GM19240 (cell line): ENCODE measurements around the gene RPS29.
"Not testable (repeated sequence)": the region's sequence is repeated elsewhere in the genome, so short reads cannot be mapped to it uniquely, and the experiment has no call there.

Source experiments
- DNase-seq: peaks from one replicate; pipeline ENCODE4 v3.0.0; 2011; ENCODE audit warnings: low spot score; ENCODE audit not compliant: insufficient read length

RPS29 gene

GRCh38 chr14:49585803-49586672, at the start of gene RPS29:
TSS of gene RPS29 (minus strand) at chr14:49586380. CDS start at chr14:49586346, 34 bp downstream.
- peak; percentile 64 for DNase-seq

DNA sequence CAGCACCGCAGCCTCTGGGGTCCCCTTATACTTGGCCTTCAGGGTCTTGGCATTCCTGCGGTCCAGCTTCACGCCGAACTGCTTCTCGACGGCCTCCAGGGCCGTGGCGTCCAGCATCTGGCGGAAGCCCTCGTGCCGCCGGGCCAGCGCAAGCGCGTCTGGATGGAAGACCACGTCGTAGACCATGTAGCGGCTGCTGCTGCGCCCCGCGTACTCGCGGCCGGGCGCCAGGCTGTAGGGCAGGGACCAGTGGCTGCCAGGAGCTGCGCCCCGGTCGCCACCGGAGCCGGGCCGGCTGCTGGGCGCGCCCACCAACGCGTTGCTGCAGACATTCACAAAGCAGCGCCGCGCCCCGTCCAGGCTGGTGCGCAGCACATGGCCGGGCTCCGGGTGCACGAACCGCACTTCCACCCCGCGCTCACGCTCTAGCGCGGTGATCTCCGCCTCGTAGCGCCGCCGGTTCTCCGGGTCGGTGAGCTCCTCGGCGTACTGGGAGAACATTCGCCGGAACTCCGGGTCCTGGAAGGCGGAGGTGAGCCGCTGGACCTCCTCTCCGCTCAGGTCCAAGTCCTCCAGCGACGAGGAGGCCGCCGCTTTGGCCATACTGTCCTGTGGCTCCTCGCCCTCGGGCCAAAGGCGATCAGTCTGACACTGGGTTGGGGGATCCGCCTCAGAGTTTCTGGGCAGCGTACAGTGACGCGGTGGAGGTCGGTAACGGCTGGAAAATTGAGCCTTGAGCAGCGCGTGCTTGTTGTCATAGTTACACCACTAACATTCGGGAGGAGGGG, 48.6 kb upstream of the RPS29 start, which contains the start of gene DNAAF2:
Gene DNAAF2 (minus strand): TSS at position 698 of the 788 bp plus-strand sequence. CDS start 95 bp downstream, at position 603.
- no peak for DNase-seq

DNA sequence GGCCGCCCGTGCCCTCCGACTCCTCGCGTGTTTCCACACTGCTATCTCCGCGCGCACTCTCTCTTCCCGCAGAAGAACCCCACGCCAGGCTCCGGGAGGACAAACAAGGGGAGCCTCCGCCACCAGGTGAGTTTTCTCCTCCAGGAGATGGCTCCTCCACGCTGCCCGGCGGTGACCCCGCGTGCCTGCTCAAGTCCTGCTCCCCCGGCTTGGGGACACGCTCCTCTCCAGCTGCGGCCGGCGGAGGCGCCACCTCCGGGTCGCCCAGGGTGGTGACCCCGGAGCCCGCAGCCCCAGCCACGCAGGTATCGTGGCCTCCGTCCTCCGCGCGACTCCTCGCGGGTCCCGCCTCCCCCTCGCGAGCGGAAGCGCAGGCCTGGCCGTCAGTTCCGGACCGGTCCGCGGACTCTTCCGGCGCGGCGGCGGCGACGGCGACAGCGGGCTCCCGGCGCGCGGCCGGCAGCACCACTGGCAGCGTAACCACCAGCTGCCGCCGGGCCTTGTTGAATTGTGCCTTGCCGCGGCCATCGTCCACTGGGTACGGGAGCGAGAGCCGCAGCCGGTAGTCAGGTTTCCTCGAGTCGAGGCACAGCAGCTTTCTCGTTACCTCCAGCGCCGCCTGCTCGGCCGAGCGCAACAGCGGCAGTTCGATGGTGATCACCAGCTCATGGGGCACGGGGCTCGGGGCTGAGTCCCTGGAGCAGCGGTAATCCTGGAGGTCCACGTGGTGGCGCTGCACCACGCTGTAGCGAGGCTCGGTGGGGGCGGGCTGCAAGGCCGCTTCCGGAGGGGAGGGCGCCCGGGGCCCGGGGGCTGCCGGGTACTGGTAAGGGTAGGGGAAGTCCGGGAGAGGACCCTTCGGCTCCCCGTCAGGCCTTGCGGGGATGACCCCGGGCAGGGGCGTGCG, 47.7 kb upstream of the RPS29 start:
- DNase-seq: peak; percentile 55

DNA sequence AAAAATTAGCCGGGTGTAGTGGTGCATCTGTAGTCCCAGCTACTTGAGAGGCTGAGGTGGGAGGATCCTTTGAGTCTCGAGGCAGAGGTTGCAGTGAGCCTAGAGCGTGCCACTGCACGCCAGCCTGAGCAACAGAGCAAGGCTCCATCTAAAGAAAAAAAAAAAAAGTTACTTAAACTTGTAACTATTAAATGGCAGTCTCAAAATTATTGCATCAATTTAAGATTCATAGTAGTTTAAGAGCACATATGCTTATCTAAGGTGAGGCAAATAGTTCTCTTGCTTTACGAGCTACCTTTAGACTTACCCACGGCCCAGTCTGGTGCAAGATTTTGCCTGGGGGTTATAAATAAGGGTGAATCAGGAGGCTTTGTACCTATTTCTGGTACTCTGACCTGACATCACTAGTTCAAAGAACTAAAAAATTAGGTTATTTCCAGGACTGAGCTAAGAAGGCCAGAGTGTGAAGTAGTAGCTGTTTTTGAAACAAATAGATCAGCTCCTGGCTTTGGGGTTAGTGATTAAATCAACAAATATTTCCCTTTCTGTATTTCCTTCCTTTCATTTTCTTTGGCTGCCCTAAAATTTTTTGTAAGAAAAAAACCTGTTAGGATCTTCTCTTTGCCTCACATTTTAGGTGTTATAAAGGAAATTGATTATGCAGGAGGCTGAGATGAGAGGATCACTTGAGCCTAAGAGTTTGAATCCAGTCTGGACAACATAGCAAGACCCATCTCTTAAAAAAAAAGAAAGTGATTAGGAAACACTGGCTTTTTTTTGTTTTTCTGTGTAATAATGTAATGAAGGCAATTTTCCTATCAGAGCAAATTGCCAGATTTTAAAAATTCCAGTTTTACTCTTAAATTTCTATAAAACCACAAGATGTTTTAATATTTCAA, 38.0 kb upstream of the RPS29 start:
- DNase-seq: no peak

GRCh38 chr14:49623387-49623786, 37.2 kb upstream of the RPS29 start:
- no peak for DNase-seq

- no peak for DNase-seq
These were observed 35.9 kb upstream of the RPS29 start for GRCh38 chr14:49622022-49622607.

GRCh38 chr14:49621114-49621881, 35.1 kb upstream of the RPS29 start:
- DNase-seq: no peak

DNA sequence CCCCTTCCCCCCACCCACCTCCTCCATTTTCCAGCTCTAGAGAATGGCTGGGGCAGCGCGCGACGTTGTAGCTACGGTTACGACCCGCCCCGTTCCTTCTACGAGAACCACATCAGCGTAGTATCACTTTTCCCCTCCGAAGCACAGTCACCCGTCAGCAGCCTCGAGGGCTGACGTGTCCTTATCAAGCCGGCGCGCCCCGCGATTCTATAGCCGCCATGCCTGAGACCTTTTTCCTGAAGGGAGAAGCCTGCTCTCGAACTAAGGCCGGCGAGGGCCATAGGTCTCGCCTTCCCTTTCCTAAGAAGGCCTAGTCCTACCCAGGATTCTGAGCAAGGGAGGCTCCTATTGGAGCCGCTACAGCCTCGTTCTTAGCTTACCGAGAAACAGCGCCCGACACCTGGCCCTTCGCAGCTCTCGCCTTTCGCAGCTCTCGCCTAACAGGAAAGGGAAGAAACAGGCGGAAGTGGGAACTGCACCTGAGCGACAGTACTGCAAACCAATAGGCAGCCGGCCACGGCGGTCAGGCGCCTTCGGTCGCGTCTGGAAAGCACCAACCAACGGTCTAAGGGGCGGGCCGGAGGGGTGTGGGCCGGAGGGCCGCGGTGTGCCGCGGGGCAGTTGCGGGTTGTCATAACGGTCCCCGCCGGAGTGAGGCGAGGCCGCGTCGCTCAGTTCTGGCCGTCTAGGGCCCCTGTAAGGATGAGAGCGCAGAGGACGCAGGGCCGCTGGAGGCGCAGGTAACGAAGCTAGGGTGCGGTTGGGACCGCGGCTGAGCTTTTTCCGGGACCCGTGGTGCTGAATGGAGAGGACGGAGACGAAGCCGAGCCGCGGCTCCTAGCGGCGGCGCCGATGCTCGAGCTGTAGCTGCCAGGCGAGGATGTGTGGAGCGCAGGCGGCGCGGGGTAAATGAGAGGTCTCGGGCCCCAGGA, 34.3 kb upstream of the RPS29 start, which contains the start of the genes MGAT2 and RPL36AL:
Gene MGAT2 (plus strand): TSS at position 618 of the 932 bp plus-strand sequence. CDS start 470 bp downstream, outside the sequence.
Gene RPL36AL (minus strand): TSS at position 445 of the 932 bp plus-strand sequence. CDS start 1,522 bp downstream, outside the sequence.
- peak; percentile 72 for DNase-seq

DNA sequence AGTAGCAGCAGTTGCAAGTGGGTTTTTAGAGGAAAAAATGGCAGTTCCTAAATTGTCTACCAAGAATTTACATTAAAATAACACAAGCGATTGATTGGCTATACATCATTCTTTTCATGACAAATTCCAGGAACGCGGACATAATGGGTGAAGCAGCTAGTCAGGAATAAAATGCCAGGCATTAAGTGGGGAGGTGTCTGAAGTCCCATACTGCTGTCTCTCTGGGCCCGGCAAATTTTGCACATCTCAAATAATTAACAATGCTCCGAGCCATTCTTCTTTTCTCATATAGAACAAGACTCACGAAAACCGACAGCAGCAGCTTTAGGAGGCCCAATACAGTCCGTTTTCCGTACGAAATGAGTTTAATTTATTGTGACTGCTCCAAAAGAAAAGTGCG, 33.5 kb upstream of the RPS29 start:
- no peak for DNase-seq

DNA sequence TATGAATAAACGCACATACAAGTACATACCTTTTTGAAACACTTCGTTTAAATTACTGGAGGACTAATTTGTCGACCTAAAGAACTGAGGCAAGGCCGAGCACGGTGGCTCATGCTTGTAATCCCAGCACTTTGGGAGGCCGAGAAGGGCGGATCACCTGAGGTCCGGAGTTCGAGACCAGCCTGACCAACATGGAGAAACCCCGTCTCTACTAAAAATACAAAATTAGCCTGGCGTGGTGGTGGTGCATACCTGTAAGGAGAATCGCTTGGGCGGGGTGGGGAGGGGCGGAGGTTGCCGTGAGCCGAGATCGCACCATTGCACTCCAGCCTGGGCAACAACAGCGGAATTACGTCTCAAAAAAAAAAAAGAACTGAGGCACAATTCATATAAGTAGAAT, 33.1 kb upstream of the RPS29 start:
- DNase-seq: not testable (repeated sequence)

DNA sequence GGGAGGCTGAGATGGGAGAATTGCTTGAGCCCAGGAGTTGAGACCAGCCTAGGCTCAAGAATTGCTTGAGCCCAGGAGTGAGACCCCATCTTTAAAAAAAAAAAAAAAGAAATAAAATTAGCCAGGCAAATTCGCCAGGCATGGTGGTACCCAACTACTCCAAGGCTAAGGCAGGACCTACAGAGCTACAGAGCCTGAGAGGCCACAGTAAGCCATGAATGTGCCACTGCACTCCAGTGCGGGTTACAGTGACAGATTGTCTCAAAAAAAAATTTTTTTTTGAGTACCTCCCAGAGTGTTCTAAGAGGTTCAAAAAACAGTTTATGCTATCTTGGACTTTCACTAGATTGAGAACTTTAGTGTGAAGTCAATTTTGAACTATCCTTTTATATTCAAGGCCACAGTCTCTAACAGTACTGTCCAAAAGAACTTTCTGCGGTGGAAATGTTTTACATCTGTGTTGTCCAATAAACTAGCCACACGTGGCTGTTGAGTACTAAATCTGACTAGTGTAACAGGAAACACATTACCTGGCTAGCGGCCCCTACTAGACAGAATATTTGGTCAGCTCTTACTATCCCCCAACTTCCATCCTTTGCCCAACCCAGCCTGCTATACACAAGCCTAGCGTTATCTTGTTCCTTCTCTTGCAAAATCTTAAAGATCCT, 31.8 kb upstream of the RPS29 start:
- no peak for DNase-seq

GRCh38 chr14:49615776-49616175, 29.6 kb upstream of the RPS29 start:
- no peak for DNase-seq

- DNase-seq: no peak
These were observed 28.0 kb upstream of the RPS29 start for GRCh38 chr14:49614196-49614595.

DNA sequence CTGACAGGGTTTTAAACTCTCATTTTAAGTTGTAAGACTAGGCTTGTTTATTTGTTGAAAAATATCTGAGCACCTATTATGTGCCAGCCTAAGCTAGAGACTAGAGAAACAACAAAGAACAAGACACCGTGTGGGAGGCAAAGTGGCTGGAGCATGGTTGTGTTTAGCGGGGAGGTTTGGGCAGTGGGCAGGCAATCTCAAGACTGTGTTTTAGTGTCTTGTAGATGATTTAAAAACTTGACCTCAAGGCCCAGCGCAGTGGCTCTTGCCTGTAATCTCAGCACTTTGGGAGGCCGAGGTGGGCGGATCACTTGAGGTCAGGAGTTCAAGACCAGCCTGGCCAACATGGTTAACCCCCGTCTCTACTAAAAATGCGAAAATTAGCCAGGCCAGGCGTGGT, 26.5 kb upstream of the RPS29 start:
- DNase-seq: no peak

GRCh38 chr14:49612251-49612650, 26.1 kb upstream of the RPS29 start:
- no peak for DNase-seq

- DNase-seq: no peak
These were observed 21.4 kb upstream of the RPS29 start for GRCh38 chr14:49607583-49607982.
